Measurements from ENCODE around the gene PIK3AP1.
"Not testable (repeated sequence)": the region's sequence is repeated elsewhere in the genome, so short reads cannot be mapped to it uniquely, and the experiment has no call there.

The PIK3AP1 gene

GRCh38 chr10:96579133-96579532 lies 141.2 kb downstream of the PIK3AP1 start:
- H3K36me3 Mint-ChIP-seq, result peaks cover 13% of the 10 kb centered on the region
- peaks cover 30% of the 10 kb centered on the region for H3K4me1 Mint-ChIP-seq
- H3K27ac Mint-ChIP-seq, result peak overlapping the region; percentile 9
- H3K4me3 Mint-ChIP-seq, result no peak overlapping the region
- H3K9me3 Mint-ChIP-seq, result peaks cover 2% of the 10 kb centered on the region
- ATAC-seq (ENCODE audit: low read depth) (no peak), DNase-seq (ENCODE audit: low spot score in 2 of 2) (no peak)
- no peaks in the 10 kb centered on the region for H3K27me3 Mint-ChIP-seq

GRCh38 chr10:96578633-96579032 lies 141.7 kb downstream of the PIK3AP1 start:
- ATAC-seq (ENCODE audit: low read depth) (no peak), DNase-seq (ENCODE audit: low spot score in 2 of 2) (no peak)
- Mint-ChIP-seq H3K4me3 (no peak overlapping the region), H3K4me1 (peaks cover 30% of the 10 kb centered on the region), H3K36me3 (peaks cover 17% of the 10 kb centered on the region), H3K27me3 (no peaks in the 10 kb centered on the region), H3K9me3 (peaks cover 2% of the 10 kb centered on the region), H3K27ac (peak overlapping the region; percentile 9)

GRCh38 chr10:96578022-96578421 lies 142.3 kb downstream of the PIK3AP1 start:
- H3K4me1 Mint-ChIP-seq, result peaks cover 32% of the 10 kb centered on the region
- no peaks in the 10 kb centered on the region for H3K27me3 Mint-ChIP-seq

GRCh38 chr10:96577069-96577468 lies 143.2 kb downstream of the PIK3AP1 start:
- no peak for ATAC-seq (ENCODE audit: low read depth)
- DNase-seq (ENCODE audit: low spot score in 2 of 2), result no peak
- Mint-ChIP-seq H3K4me1 (peaks cover 34% of the 10 kb centered on the region), H3K9me3 (peaks cover 2% of the 10 kb centered on the region), H3K27ac (peak overlapping the region; percentile 24), H3K27me3 (no peaks in the 10 kb centered on the region), H3K4me3 (no peak overlapping the region), H3K36me3 (peaks cover 20% of the 10 kb centered on the region)

More at GRCh38 chr10:96578022-96578421, 142.3 kb downstream of the PIK3AP1 start:
- Mint-ChIP-seq H3K9me3 (peaks cover 2% of the 10 kb centered on the region), H3K4me3 (no peak overlapping the region), H3K27ac (no peak overlapping the region), H3K36me3 (peaks cover 20% of the 10 kb centered on the region)
- no peak for ATAC-seq (ENCODE audit: low read depth)
- DNase-seq (ENCODE audit: low spot score in 2 of 2), result no peak

GRCh38 chr10:96576277-96576980 lies 143.9 kb downstream of the PIK3AP1 start:
- ATAC-seq (ENCODE audit: low read depth), result peak; percentile 69
- Mint-ChIP-seq H3K27me3 (no peaks in the 10 kb centered on the region), H3K4me1 (peaks cover 32% of the 10 kb centered on the region), H3K27ac (peak overlapping the region; percentile 24), H3K36me3 (peaks cover 20% of the 10 kb centered on the region), H3K4me3 (no peak overlapping the region), H3K9me3 (peaks cover 2% of the 10 kb centered on the region)
- no peak for DNase-seq (ENCODE audit: low spot score in 2 of 2)

- H3K9me3 Mint-ChIP-seq; DNase-seq (ENCODE audit: low spot score in 2 of 2); H3K27me3 Mint-ChIP-seq; H3K27ac Mint-ChIP-seq; ATAC-seq (ENCODE audit: low read depth); H3K4me3 Mint-ChIP-seq: not testable (repeated sequence)
- peaks cover 18% of the 10 kb centered on the region for H3K36me3 Mint-ChIP-seq
- peaks cover 25% of the 10 kb centered on the region for H3K4me1 Mint-ChIP-seq
Observed at GRCh38 chr10:96574564-96574963, 145.8 kb downstream of the PIK3AP1 start.

- H3K36me3 Mint-ChIP-seq, result peaks cover 22% of the 10 kb centered on the region
- H3K4me3 Mint-ChIP-seq, result no peak overlapping the region
- ATAC-seq (ENCODE audit: low read depth) (no peak), DNase-seq (ENCODE audit: low spot score in 2 of 2) (no peak)
- H3K27ac Mint-ChIP-seq, result no peak overlapping the region
- no peaks in the 10 kb centered on the region for H3K27me3 Mint-ChIP-seq
- peaks cover 22% of the 10 kb centered on the region for H3K4me1 Mint-ChIP-seq
- H3K9me3 Mint-ChIP-seq, result no peaks in the 10 kb centered on the region
Observed at GRCh38 chr10:96573036-96573435, 147.3 kb downstream of the PIK3AP1 start.

- no peak overlapping the region for H3K27ac Mint-ChIP-seq
- peaks cover 23% of the 10 kb centered on the region for H3K4me1 Mint-ChIP-seq
- H3K36me3 Mint-ChIP-seq, result peaks cover 21% of the 10 kb centered on the region
- ATAC-seq (ENCODE audit: low read depth), result no peak
- no peaks in the 10 kb centered on the region for H3K9me3 Mint-ChIP-seq
- no peak for DNase-seq (ENCODE audit: low spot score in 2 of 2)
- no peaks in the 10 kb centered on the region for H3K27me3 Mint-ChIP-seq
- no peak overlapping the region for H3K4me3 Mint-ChIP-seq
Observed at GRCh38 chr10:96570983-96571964, 149.0 kb downstream of the PIK3AP1 start.

- Mint-ChIP-seq H3K9me3 (no peaks in the 10 kb centered on the region), H3K36me3 (peaks cover 21% of the 10 kb centered on the region), H3K4me1 (peaks cover 23% of the 10 kb centered on the region), H3K4me3 (no peak overlapping the region), H3K27ac (no peak overlapping the region), H3K27me3 (no peaks in the 10 kb centered on the region)
- ATAC-seq (ENCODE audit: low read depth) (no peak), DNase-seq (ENCODE audit: low spot score in 2 of 2) (no peak)
Observed at GRCh38 chr10:96570511-96570910, 149.8 kb downstream of the PIK3AP1 start.

- Mint-ChIP-seq H3K27ac (no peak overlapping the region), H3K27me3 (no peaks in the 10 kb centered on the region), H3K9me3 (no peaks in the 10 kb centered on the region), H3K4me1 (peaks cover 15% of the 10 kb centered on the region), H3K4me3 (no peak overlapping the region), H3K36me3 (peaks cover 10% of the 10 kb centered on the region)
- ATAC-seq (ENCODE audit: low read depth) (no peak), DNase-seq (ENCODE audit: low spot score in 2 of 2) (no peak)
Observed at GRCh38 chr10:96568402-96568801, 151.9 kb downstream of the PIK3AP1 start.

- no peak overlapping the region for H3K4me3 Mint-ChIP-seq
- ATAC-seq (ENCODE audit: low read depth) (no peak), DNase-seq (ENCODE audit: low spot score in 2 of 2) (no peak)
- no peaks in the 10 kb centered on the region for H3K27me3 Mint-ChIP-seq
- no peaks in the 10 kb centered on the region for H3K9me3 Mint-ChIP-seq
- peaks cover 22% of the 10 kb centered on the region for H3K36me3 Mint-ChIP-seq
- no peak overlapping the region for H3K27ac Mint-ChIP-seq
- peaks cover 12% of the 10 kb centered on the region for H3K4me1 Mint-ChIP-seq
Observed at GRCh38 chr10:96565774-96566173, 154.5 kb downstream of the PIK3AP1 start.

GRCh38 chr10:96560966-96561887 lies 159.1 kb downstream of the PIK3AP1 start:
- DNase-seq (ENCODE audit: low spot score in 2 of 2) (no peak), ATAC-seq (ENCODE audit: low read depth) (no peak)
- Mint-ChIP-seq H3K27ac (no peak overlapping the region), H3K4me3 (no peak overlapping the region), H3K36me3 (peaks cover 20% of the 10 kb centered on the region), H3K9me3 (no peaks in the 10 kb centered on the region), H3K4me1 (peaks cover 3% of the 10 kb centered on the region), H3K27me3 (no peaks in the 10 kb centered on the region)

GRCh38 chr10:96560489-96560888 lies 159.8 kb downstream of the PIK3AP1 start:
- peaks cover 2% of the 10 kb centered on the region for H3K4me1 Mint-ChIP-seq
- no peak for ATAC-seq (ENCODE audit: low read depth)
- no peak overlapping the region for H3K4me3 Mint-ChIP-seq
- no peaks in the 10 kb centered on the region for H3K27me3 Mint-ChIP-seq
- H3K36me3 Mint-ChIP-seq, result peaks cover 20% of the 10 kb centered on the region
- no peak overlapping the region for H3K27ac Mint-ChIP-seq
- DNase-seq (ENCODE audit: low spot score in 2 of 2), result no peak
- H3K9me3 Mint-ChIP-seq, result no peaks in the 10 kb centered on the region
